ENCODE measurements around the gene NBAS.

DNA sequence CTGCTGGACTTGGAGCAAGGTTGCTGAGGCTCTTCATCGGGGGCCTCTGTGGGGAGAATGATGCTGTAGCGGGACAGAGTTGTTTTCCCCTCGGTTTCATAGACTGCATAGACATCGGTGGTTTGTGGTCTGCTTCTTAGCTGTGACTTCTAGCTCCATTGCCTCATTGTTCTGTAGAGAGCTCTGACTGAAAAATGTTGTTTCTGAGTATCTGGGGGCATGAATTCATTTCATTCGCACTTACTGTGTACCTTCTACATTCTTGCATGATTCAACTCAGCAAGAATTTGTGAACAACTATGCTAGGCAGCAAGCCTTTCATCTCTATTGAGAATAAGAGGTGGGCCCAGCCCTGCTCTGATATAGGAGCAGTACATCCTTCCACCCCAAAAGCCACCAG lies 406.8 kb downstream of the NBAS start:
- TF ChIP-seq, protein P1, sequence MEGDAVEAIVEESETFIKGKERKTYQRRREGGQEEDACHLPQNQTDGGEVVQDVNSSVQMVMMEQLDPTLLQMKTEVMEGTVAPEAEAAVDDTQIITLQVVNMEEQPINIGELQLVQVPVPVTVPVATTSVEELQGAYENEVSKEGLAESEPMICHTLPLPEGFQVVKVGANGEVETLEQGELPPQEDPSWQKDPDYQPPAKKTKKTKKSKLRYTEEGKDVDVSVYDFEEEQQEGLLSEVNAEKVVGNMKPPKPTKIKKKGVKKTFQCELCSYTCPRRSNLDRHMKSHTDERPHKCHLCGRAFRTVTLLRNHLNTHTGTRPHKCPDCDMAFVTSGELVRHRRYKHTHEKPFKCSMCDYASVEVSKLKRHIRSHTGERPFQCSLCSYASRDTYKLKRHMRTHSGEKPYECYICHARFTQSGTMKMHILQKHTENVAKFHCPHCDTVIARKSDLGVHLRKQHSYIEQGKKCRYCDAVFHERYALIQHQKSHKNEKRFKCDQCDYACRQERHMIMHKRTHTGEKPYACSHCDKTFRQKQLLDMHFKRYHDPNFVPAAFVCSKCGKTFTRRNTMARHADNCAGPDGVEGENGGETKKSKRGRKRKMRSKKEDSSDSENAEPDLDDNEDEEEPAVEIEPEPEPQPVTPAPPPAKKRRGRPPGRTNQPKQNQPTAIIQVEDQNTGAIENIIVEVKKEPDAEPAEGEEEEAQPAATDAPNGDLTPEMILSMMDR (conservative IDR thresholded peaks at IDR 0.05): no peak
- TF ChIP-seq EZH2 (IDR thresholded peaks at IDR 0.05; ENCODE audit: low read depth): no peak
